ENCODE measurements around the gene PTPRN2. TPM values are rescaled to one million over a fixed set of nuclear protein-coding genes. Genes with fewer than 3 reads are reported as not detected.

PTPRN2 gene
- total and polyA plus RNA-seq, 9 of the 15 experiments (the other 6 are each of a cell fraction or from before 2014, with no cell fraction given): not detected

DNA sequence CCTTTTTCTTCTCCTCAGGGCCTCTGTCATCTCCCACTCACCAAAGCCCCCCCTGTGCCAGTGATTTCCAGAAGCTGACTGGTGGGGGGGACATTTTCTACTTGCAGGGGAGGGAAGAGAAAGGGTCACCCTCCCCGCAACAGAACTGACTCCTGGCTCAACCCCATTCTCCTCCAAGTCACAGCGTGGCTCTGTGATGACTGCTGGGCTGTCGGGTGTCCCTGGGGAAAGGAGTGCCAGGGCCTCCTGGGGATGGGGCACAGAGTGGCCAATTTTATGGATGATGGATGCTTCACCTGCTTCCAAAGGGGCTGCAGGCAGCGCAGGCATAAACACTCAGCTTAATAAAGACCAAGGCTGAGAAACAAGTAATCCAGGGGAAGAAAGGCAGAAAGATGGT, 523.0 kb downstream of the PTPRN2 start:
- BruUV-seq (replicated peaks): no TSS peak
- no peak overlapping the region for H3K27ac ChIP-seq (ENCODE audit: extremely low read depth, low read depth, low read length)
- H3K4me1 ChIP-seq (replicated peaks in 1 of 2; ENCODE audit: control insufficient read depth in 2 of 2, insufficient read depth in 2 of 2, low read length in 2 of 2): no peaks in the 10 kb centered on the region
- no peak overlapping the region for H3K9ac ChIP-seq (ENCODE audit: insufficient read depth in 1 of 2, low read depth in 2 of 2, low read length in 2 of 2)
- TF ChIP-seq, protein P1, sequence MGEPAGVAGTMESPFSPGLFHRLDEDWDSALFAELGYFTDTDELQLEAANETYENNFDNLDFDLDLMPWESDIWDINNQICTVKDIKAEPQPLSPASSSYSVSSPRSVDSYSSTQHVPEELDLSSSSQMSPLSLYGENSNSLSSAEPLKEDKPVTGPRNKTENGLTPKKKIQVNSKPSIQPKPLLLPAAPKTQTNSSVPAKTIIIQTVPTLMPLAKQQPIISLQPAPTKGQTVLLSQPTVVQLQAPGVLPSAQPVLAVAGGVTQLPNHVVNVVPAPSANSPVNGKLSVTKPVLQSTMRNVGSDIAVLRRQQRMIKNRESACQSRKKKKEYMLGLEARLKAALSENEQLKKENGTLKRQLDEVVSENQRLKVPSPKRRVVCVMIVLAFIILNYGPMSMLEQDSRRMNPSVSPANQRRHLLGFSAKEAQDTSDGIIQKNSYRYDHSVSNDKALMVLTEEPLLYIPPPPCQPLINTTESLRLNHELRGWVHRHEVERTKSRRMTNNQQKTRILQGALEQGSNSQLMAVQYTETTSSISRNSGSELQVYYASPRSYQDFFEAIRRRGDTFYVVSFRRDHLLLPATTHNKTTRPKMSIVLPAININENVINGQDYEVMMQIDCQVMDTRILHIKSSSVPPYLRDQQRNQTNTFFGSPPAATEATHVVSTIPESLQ (CRISPR knock-in tag; IDR thresholded peaks at IDR 0.05): no peak
- TF ChIP-seq, protein P2, sequence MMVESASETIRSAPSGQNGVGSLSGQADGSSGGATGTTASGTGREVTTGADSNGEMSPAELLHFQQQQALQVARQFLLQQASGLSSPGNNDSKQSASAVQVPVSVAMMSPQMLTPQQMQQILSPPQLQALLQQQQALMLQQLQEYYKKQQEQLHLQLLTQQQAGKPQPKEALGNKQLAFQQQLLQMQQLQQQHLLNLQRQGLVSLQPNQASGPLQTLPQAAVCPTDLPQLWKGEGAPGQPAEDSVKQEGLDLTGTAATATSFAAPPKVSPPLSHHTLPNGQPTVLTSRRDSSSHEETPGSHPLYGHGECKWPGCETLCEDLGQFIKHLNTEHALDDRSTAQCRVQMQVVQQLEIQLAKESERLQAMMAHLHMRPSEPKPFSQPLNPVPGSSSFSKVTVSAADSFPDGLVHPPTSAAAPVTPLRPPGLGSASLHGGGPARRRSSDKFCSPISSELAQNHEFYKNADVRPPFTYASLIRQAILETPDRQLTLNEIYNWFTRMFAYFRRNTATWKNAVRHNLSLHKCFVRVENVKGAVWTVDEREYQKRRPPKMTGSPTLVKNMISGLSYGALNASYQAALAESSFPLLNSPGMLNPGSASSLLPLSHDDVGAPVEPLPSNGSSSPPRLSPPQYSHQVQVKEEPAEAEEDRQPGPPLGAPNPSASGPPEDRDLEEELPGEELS (CRISPR knock-in tag; IDR thresholded peaks at IDR 0.05; ENCODE audit: borderline replicate concordance): no peak
- TF ChIP-seq, protein P3, sequence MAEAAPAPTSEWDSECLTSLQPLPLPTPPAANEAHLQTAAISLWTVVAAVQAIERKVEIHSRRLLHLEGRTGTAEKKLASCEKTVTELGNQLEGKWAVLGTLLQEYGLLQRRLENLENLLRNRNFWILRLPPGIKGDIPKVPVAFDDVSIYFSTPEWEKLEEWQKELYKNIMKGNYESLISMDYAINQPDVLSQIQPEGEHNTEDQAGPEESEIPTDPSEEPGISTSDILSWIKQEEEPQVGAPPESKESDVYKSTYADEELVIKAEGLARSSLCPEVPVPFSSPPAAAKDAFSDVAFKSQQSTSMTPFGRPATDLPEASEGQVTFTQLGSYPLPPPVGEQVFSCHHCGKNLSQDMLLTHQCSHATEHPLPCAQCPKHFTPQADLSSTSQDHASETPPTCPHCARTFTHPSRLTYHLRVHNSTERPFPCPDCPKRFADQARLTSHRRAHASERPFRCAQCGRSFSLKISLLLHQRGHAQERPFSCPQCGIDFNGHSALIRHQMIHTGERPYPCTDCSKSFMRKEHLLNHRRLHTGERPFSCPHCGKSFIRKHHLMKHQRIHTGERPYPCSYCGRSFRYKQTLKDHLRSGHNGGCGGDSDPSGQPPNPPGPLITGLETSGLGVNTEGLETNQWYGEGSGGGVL (CRISPR knock-in tag; IDR thresholded peaks at IDR 0.05): no peak
- TF ChIP-seq TEAD1 (CRISPR knock-in tag; IDR thresholded peaks at IDR 0.05): no peak
- TF ChIP-seq, protein P4, sequence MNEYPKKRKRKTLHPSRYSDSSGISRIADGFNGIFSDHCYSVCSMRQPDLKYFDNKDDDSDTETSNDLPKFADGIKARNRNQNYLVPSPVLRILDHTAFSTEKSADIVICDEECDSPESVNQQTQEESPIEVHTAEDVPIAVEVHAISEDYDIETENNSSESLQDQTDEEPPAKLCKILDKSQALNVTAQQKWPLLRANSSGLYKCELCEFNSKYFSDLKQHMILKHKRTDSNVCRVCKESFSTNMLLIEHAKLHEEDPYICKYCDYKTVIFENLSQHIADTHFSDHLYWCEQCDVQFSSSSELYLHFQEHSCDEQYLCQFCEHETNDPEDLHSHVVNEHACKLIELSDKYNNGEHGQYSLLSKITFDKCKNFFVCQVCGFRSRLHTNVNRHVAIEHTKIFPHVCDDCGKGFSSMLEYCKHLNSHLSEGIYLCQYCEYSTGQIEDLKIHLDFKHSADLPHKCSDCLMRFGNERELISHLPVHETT (CRISPR knock-in tag; conservative IDR thresholded peaks at IDR 0.05 in 1 of 2, IDR thresholded peaks at IDR 0.05 in 1 of 2): no peak
- no peak for TF ChIP-seq NCOR1 (IDR thresholded peaks at IDR 0.05)
- TF ChIP-seq, protein P5, sequence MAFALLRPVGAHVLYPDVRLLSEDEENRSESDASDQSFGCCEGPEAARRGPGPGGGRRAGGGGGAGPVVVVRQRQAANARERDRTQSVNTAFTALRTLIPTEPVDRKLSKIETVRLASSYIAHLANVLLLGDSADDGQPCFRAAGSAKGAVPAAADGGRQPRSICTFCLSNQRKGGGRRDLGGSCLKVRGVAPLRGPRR (CRISPR knock-in tag; IDR thresholded peaks at IDR 0.05): no peak
- TF ChIP-seq GATA2 (CRISPR knock-in tag; IDR thresholded peaks at IDR 0.05): no peak
- TF ChIP-seq ZNF77 (CRISPR knock-in tag; IDR thresholded peaks at IDR 0.05): no peak
- no peak for TF ChIP-seq THRAP3 (IDR thresholded peaks at IDR 0.05; ENCODE audit: borderline replicate concordance)
- H3K9me1 ChIP-seq (ENCODE audit: control insufficient read depth, insufficient read depth, low read length): no peaks in the 10 kb centered on the region
- POLR2A ChIA-PET: no interaction called here
- ATAC-seq (no peak), DNase-seq (ENCODE audit: extremely low read depth in 1 of 4, low spot score in 3 of 4) (no peak), FAIRE-seq (no peak)
- in situ Hi-C loops (cut with MboI) (no loop called here), intact Hi-C loops (cut with micrococcal nuclease) (no loop called here)
- no peak overlapping the region for H3K4me3 ChIP-seq
- H3K79me2 ChIP-seq (ENCODE audit: control insufficient read depth, insufficient read depth, low read length): no peaks in the 10 kb centered on the region
- 0% methylated on average over 4 of the region's 4 CpGs for WGBS (ENCODE audit: insufficient coverage, low coverage, missing lambda C conversion rate)
- no peak overlapping the region for H3K4me2 ChIP-seq (ENCODE audit: insufficient read depth, low read length)
- H3K36me3 ChIP-seq (ENCODE audit: control insufficient read depth, insufficient read depth, low read length): no peaks in the 10 kb centered on the region
- CTCF ChIA-PET (ENCODE audit: low intra/inter-chr PET ratio): no interaction called here
- H3K27me3 ChIP-seq (ENCODE audit: control insufficient read depth in 2 of 2, insufficient read depth in 2 of 2, low read length in 2 of 2): peaks cover 14 to 33% of the 10 kb centered on the region in 2 experiments; a peak in 3 of 5 replicates
- 0 out of 2 replicates have a peak, but pooled peaks cover 3% of the 10 kb centered on the region for H3K9me3 ChIP-seq (replicated peaks; ENCODE audit: control insufficient read depth, insufficient read depth, low read depth, low read length)
- H4K20me1 ChIP-seq (replicated peaks; ENCODE audit: control insufficient read depth, insufficient read depth, low read length): no peaks in the 10 kb centered on the region
- H2AFZ ChIP-seq (ENCODE audit: low read depth, low read length): no peak overlapping the region
